ENCODE data around the gene KIF4A. TPM values are rescaled to one million over a fixed set of nuclear protein-coding genes. Genes with fewer than 3 reads are reported as not detected.
A peak's percentile ranks its signal among the peaks of the same experiment; 100 is the strongest.

Gene KIF4A
- total RNA-seq, 4 donors from 2014 or later: 1.3 to 4.4 (median 1.4) TPM; not detected in 1

GRCh38 chrX:70439016-70439415 is 149.1 kb downstream of the KIF4A start:
- no peak for TF ChIP-seq EP300 (IDR thresholded peaks at IDR 0.05; ENCODE audit: low read depth)
- no peak for TF ChIP-seq CTCF (IDR thresholded peaks at IDR 0.05)
- no peak for TF ChIP-seq POLR2AphosphoS5 (IDR thresholded peaks at IDR 0.05)
- no peak for TF ChIP-seq POLR2A (IDR thresholded peaks at IDR 0.05)
- peaks cover 3% of the 10 kb centered on the region for H3K27me3 ChIP-seq
- H3K9me3 ChIP-seq: no peaks in the 10 kb centered on the region
- DNase-seq: no peak
- no peaks in the 10 kb centered on the region for H3K36me3 ChIP-seq
- intact Hi-C loops (cut with DNase I; ENCODE audit: low total_unique reads) (no loop called here), in situ Hi-C loops (cut with MboI; ENCODE audit: low pct_ligation_motif_present in 1 of 4, low pct_unique_long_range_greater_than_20kb in 1 of 4, low sequenced_read_pairs in 3 of 4) (no loop called here)
- no peak overlapping the region for H3K4me3 ChIP-seq
- WGBS, 2 donors (ENCODE audit: low coverage in 1 of 2): 53% methylated on average over 1 of the region's 1 CpG; no CpG with 5 or more reads in 1 of the 2 donors
- no peak overlapping the region for H3K27ac ChIP-seq
- peaks cover 0 to 6% (median 3%) of the 10 kb centered on the region in 4 donors for H3K4me1 ChIP-seq

GRCh38 chrX:70442224-70442623 is 152.3 kb downstream of the KIF4A start:
- Histone ChIP-seq H3K27me3 (peaks cover 20% of the 10 kb centered on the region), H3K4me1 (peaks cover 0 to 6% (median 0%) of the 10 kb centered on the region in 4 donors), H3K27ac (no peak overlapping the region), H3K9me3 (no peaks in the 10 kb centered on the region), H3K36me3 (no peaks in the 10 kb centered on the region), H3K4me3 (no peak overlapping the region)
- no peak for DNase-seq
- intact Hi-C loops (cut with DNase I; ENCODE audit: low total_unique reads) (no loop called here), in situ Hi-C loops (cut with MboI; ENCODE audit: low pct_ligation_motif_present in 1 of 4, low pct_unique_long_range_greater_than_20kb in 1 of 4, low sequenced_read_pairs in 3 of 4) (no loop called here)
- WGBS, 2 donors (ENCODE audit: low coverage in 1 of 2): 33 to 55% methylated on average over 1 to 6 of the region's 6 CpGs
- TF ChIP-seq POLR2A (IDR thresholded peaks at IDR 0.05) (no peak), CTCF (IDR thresholded peaks at IDR 0.05) (no peak), EP300 (IDR thresholded peaks at IDR 0.05; ENCODE audit: low read depth) (no peak), POLR2AphosphoS5 (IDR thresholded peaks at IDR 0.05) (no peak)

- Histone ChIP-seq H3K4me3 (peak within 1 kb of the TSS in 1 of 4 donors; percentile 29), H3K27me3 (peaks cover 20% of the 10 kb centered on the region), H3K4me1 (peaks cover 0 to 6% (median 0%) of the 10 kb centered on the region in 4 donors), H3K9me3 (no peaks in the 10 kb centered on the region), H3K36me3 (no peaks in the 10 kb centered on the region), H3K27ac (no peak within 1 kb of the TSS)
- TF ChIP-seq CTCF (IDR thresholded peaks at IDR 0.05) (no peak), EP300 (IDR thresholded peaks at IDR 0.05; ENCODE audit: low read depth) (no peak), POLR2AphosphoS5 (IDR thresholded peaks at IDR 0.05) (no peak), POLR2A (IDR thresholded peaks at IDR 0.05) (no peak)
- intact Hi-C loops (cut with DNase I; ENCODE audit: low total_unique reads) (no loop called here), in situ Hi-C loops (cut with MboI; ENCODE audit: low pct_ligation_motif_present in 1 of 4, low pct_unique_long_range_greater_than_20kb in 1 of 4, low sequenced_read_pairs in 3 of 4) (no loop called here)
- no peak for DNase-seq
- WGBS, 2 donors (ENCODE audit: low coverage in 1 of 2): 42% methylated on average over 13 of the region's 21 CpGs; no CpG with 5 or more reads in 1 of the 2 donors
These were observed 154.5 kb downstream of the KIF4A start, which contains the start of gene DLG3 for GRCh38 chrX:70444326-70444945. TSS of gene DLG3 (plus strand) at chrX:70444835. CDS start at chrX:70445202, 367 bp downstream.

- peaks cover 0 to 6% (median 0%) of the 10 kb centered on the region in 4 donors for H3K4me1 ChIP-seq
- no peak for DNase-seq
- intact Hi-C loops (cut with DNase I; ENCODE audit: low total_unique reads): no loop called here
- no peaks in the 10 kb centered on the region for H3K36me3 ChIP-seq
- 55% methylated on average over 33 of the region's 61 CpGs; no CpG with 5 or more reads in 1 of the 2 donors for WGBS, 2 donors (ENCODE audit: low coverage in 1 of 2)
- H3K27ac ChIP-seq: no peak overlapping the region
- no peaks in the 10 kb centered on the region for H3K9me3 ChIP-seq
- in situ Hi-C loops (cut with MboI; ENCODE audit: low pct_ligation_motif_present in 1 of 4, low pct_unique_long_range_greater_than_20kb in 1 of 4, low sequenced_read_pairs in 3 of 4): no loop called here
- peaks cover 20% of the 10 kb centered on the region for H3K27me3 ChIP-seq
- peak overlapping the region in 1 of 4 donors; percentile 29 for H3K4me3 ChIP-seq
- TF ChIP-seq CTCF (IDR thresholded peaks at IDR 0.05) (no peak), EP300 (IDR thresholded peaks at IDR 0.05; ENCODE audit: low read depth) (no peak), POLR2AphosphoS5 (IDR thresholded peaks at IDR 0.05) (no peak), POLR2A (IDR thresholded peaks at IDR 0.05) (no peak)
These were observed 155.2 kb downstream of the KIF4A start for GRCh38 chrX:70444946-70445656.
